Activated CD4-positive, alpha-beta T cell treated with anti-CD3 and anti-CD28 coated beads, Interleukin-2, amount 50 U/mL, for 48 hours (primary cell): Measurements from ENCODE around the gene MED29.

Source experiments
- DNase-seq, 2 experiments: peaks; one replicate each; pipeline ENCODE4 v3.0.0-alpha.2; 2020

The MED29 gene

GRCh38 chr19:39433480-39434079, 42.4 kb downstream of the MED29 start:
- no peak for DNase-seq

GRCh38 chr19:39434123-39435076, 43.2 kb downstream of the MED29 start:
- DNase-seq = no peak

DNA sequence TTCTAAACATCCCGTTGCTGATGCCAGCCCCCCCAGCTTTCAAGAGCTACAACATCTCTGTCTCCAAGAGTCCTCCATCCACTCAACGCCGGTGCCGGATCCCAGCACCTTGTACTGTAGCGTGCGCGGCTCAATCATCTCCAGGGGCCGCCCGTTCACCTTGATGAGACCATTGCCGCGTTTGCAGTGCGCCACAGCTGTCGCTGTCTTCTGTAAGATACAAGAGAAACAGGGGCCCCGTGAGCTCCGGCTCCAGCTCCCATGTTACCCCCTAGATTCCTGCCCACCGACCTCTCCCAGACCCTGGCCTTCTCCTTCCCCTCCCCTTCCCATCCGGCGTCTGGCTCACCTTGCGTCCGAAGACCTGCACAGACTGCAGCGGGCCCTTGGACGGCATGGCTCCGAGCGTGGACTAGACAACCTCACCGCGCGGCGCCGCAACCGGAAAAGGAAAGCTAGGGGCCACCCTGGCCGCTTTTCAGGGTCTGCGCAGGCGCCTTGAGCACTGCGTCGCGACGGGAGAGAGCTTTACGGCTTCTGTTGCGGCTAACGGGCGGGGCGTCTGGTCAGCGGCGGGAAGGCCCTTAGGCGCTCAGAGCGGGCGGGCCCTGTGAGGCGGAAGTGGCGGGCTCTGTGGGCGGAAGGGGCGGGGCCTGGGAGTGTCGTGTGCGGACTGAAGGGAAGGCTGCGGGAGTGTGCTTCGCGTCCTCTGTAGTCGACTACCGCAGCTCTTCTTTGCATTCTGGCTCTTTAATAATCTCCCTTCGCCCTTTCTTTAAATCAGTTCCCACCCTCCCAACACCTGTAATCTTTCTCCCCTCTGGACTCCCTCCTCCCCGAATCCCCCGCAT, 44.5 kb downstream of the MED29 start, which contains the start of gene RPS16:
Gene RPS16 (minus strand): TSS at position 451 of the 851 bp plus-strand sequence. CDS start 54 bp downstream, at position 397.
- DNase-seq = peak; percentile 99 to 100

DNA sequence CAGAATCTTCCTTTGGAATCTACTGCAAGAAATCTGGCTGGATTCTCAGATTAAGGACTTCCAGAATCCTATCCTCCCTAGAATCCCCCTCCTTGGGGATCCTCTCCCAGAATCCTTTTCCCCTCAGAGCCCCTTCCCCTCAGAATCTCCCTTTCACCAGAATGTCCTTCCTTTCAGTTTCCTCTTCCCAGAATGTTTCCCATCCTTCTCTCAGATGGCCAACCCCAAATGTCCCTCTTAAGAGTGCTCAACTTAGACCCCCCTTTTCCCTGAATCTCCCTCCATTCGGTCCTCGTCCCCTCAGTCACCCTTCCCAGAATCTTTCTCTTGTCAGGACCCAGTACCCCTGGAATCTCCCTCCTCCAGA, 45.2 kb downstream of the MED29 start:
- DNase-seq = no peak

GRCh38 chr19:39438270-39438934, 47.2 kb downstream of the MED29 start:
- DNase-seq = no peak

DNA sequence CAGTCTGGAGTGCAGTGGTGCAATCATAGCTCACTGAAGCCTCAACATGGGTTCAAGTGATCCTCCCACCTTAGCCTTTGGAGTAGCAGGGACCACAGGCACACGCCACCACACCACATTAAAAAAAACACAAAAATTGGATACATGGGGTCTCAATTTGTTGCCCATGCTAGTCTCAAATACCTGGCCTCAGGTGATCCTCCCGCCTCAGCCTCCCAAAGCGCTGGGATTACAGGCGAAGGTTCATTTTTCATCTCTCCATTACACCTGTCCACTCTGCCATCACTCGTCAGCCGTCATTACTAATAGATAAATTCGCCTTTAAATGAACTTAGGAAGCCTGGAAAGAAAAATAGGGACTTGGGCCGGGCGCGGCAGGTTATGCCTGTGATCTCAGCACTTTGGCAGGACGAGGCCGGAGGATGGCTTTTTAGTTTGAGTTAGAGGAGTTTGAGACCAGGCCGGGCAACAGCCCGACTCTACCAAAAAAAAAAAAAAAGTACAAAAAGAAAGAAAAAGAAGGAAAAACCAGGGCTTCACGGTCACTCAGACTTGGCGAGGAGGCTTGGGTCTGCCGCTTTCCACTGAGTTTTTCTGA, 53.5 kb downstream of the MED29 start:
- no peak for DNase-seq

DNA sequence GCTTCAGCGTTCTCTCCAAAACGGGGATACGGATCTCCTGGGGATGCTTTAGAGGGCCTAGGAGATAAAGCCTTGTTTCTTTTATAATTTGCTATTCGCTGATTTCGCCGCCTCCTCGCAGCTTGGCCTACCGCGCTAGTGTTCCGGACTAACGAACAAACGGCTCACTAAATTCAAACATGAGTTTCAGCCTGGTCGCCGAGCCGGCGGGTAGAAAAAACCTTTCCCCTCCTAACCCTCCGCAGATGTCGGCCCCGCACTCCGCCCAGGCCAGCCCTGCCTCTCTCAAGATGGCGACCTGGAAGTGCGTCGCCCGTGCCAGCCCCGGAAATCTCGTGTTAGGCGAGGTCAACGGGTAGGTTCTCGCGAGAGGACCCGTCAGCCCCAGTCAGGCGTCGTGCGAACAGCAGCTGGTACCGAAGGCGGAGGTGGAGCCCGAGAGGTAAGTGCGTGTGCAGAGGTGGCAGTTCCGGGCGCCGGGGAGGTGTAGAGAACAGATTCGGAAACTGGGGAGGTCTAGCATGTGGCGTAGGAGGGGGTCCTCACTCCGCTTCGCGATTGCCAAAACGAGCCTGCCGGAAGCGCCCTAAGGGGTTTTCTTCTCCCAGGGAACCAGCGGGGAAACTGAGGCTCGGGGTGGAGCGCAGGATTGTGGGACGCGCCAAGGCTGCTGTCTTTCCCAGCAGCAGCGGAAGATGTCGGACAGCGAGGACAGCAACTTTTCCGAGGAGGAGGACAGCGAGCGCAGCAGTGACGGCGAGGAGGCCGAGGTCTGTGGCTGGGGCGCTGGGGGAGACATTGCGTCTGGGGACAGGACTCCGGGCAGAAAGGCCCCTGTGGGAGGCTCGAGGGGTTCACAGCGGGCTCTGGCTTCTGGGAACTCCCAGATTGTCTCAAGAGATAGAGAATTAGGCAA, 54.3 kb downstream of the MED29 start, which contains the start of gene SUPT5H:
Gene SUPT5H (plus strand): TSS at position 387 of the 916 bp plus-strand sequence. CDS start 309 bp downstream, at position 696.
- DNase-seq = peak; percentile 97

DNA sequence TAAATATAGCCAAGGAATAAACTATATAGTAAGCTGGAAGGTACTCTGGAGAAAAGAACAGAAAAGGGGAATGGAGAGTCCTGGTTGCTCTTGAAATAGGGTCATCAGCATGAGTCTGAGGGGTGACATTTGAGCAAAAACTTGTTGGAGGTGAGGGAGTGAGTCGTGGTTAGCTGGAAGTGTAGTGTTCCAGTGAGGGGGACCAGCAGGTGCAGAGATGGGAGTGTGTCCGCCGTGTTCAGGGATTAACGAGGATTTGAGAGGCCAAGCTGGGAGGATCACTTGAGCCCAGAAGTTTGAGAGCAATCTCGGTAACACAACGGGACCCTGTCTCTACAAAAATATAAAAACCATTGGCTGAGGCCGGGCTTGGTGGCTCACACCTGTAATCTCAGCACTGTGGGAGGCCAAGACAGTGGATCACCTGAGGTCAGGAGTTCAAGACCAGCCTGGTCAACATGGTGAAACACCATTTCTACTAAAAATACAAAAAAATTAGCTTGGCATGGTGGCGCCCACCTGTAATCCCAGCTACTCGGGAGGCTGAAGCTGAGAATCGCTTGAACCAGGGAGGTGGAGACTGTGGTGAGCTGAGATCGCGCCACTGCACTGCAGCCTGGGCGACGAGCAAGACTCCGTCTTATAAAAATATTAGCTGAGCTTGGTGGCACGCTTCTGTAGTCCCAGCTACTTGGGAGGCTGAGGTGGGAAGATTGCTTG, 55.3 kb downstream of the MED29 start:
- DNase-seq = no peak

DNA sequence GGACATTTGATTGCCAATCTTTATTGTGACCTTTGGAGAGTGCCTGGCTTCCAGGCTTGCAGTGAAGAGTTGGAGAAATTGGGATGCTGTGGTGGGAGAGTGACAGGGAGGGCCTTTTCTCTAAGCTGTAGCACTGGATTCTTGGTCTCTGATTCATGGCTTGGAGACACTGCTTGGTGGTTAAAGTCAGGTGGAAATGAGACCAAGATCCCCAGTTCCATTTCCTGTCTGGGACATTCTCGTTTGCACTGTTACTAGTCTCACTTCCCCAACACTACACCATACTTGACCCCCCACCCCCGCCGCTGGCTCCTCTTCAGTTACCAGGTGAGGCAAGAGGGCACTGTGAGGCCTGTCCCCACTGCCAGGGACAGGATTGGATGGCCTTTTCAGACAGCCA, 57.1 kb downstream of the MED29 start:
- DNase-seq = peak; percentile 54 to 60

DNA sequence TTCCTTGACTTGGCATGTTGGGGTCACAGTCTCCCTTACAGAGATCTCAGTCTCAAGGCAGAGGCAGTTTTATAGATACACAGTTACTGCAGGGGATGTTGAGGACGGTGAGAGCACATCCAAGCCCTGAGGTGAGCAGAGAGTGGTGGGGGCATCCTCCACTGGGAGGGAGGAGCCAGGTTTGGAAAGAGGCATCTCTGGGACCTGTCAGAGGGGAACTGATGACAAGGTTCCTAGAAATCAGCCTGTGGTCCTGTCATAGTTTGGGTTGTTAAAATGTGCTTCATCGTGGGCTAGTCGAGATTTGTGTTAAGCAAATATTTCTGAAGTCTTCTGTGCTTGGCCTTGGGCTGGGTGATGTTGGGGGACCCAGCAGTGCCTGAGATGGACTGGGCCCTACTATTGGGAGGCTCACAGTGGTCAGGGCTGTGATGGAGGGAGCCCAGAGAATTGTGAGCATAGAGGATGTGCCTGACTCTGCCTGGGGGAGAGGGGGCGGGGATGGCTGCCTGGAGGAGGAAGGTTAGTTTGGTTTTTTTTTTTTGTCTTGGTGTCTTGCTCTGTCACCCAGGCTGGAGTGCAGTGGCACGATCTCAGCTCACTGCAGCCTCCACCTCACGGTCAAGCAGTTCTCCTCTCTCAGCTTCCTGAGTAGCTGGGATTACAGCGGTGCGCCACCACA, 58.1 kb downstream of the MED29 start:
- no peak for DNase-seq
